Vagina (tissue), 2 donors: Measurements from ENCODE around the gene GRIK2. TPM values are rescaled to one million over a fixed set of nuclear protein-coding genes. Genes with fewer than 3 reads are reported as not detected.

Experiments used
- DNase-seq, 2 donors: peaks; one replicate each; pipeline ENCODE4 v3.0.0-alpha.2; 2017; ENCODE audit errors: extremely low spot score in 2 of 2
- H3K27ac ChIP-seq: fragments of 200-600 bp; sonication (generic); one replicate; pipeline ENCODE4 v1.5.1; 2019
- H3K27me3 ChIP-seq: fragments of 200-600 bp; sonication (generic); one replicate; pipeline ENCODE4 v1.5.1; 2019
- H3K36me3 ChIP-seq, 2 donors: fragments of 200-600 bp; sonication (generic); one replicate each; pipeline ENCODE4 v1.5.1; 2017 to 2019
- H3K4me1 ChIP-seq: fragments of 200-600 bp; sonication (generic); one replicate; pipeline ENCODE4 v1.5.1; 2019
- H3K4me3 ChIP-seq, 2 donors: fragments of 200-600 bp; sonication (generic); 1 replicate in 1 of 2; 2 replicates in 1 of 2; pipeline ENCODE4 v1.5.1; 2016 to 2019
- H3K9me3 ChIP-seq: fragments of 200-600 bp; sonication (generic); one replicate; pipeline ENCODE4 v1.5.1; 2019
- CTCF ChIP-seq, 3 experiments: fragments of 450-650 bp in 2 of 3; fragments of 200-600 bp in 1 of 3; sonication (generic) in 1 of 3; IDR thresholded peaks; one replicate each; pipeline ENCODE4 v1.5.1; 2017 to 2019; ENCODE audit warnings: antibody characterized with exemption in 3 of 3, mild to moderate bottlenecking in 2 of 3, moderate library complexity in 2 of 3
- POLR2A ChIP-seq, 2 donors: fragments of 450-650 bp; IDR thresholded peaks; one replicate each; pipeline ENCODE4 v1.6.1; 2017; ENCODE audit warnings: antibody characterized with exemption in 2 of 2, mild to moderate bottlenecking in 2 of 2, moderate library complexity in 2 of 2
- POLR2AphosphoS5 ChIP-seq, 2 donors: sonication (generic); formaldehyde crosslinking; IDR thresholded peaks; one replicate each; pipeline ENCODE4 v1.9.0; 2017; ENCODE audit warnings: antibody characterized with exemption in 2 of 2, mild to moderate bottlenecking in 2 of 2, low read depth in 1 of 2; ENCODE audit not compliant: insufficient read depth in 1 of 2
- intact Hi-C: fragments of 100-400 bp; cut with DNase I; formaldehyde crosslinking; loops from one replicate; pipeline ENCODE4 v1.15.1; 2023
- total RNA-seq: library from RNA; depleted of rRNA; stranded (reverse); fragments of >200 nt; gene quantifications from one replicate; pipeline ENCODE4 v1.2.3, GENCODE V29; 2016

The GRIK2 gene
- total RNA-seq, 1 donor from 2014 or later, result 8.8 TPM

GRCh38 chr6:101400326-101401135, 7.0 kb downstream of the GRIK2 start:
- no peak overlapping the region for H3K4me3 ChIP-seq
- H3K27me3 ChIP-seq, result no peaks in the 10 kb centered on the region
- TF ChIP-seq POLR2AphosphoS5 (IDR thresholded peaks at IDR 0.05; ENCODE audit: insufficient read depth in 1 of 2, low read depth in 1 of 2) (no peak), POLR2A (IDR thresholded peaks at IDR 0.05) (no peak), CTCF (IDR thresholded peaks at IDR 0.05) (no peak)
- H3K4me1 ChIP-seq, result no peaks in the 10 kb centered on the region
- DNase-seq, result no peak
- no peaks in the 10 kb centered on the region for H3K9me3 ChIP-seq
- no peaks in the 10 kb centered on the region for H3K36me3 ChIP-seq
- intact Hi-C loops, result no loop called here
- H3K27ac ChIP-seq, result no peak overlapping the region

- TF ChIP-seq POLR2AphosphoS5 (IDR thresholded peaks at IDR 0.05; ENCODE audit: insufficient read depth in 1 of 2, low read depth in 1 of 2) (no peak), POLR2A (IDR thresholded peaks at IDR 0.05) (no peak), CTCF (IDR thresholded peaks at IDR 0.05) (no peak)
- H3K27me3 ChIP-seq, result no peaks in the 10 kb centered on the region
- no peak overlapping the region for H3K4me3 ChIP-seq
- no peaks in the 10 kb centered on the region for H3K4me1 ChIP-seq
- DNase-seq, result no peak
- intact Hi-C loops, result no loop called here
- no peaks in the 10 kb centered on the region for H3K36me3 ChIP-seq
- H3K9me3 ChIP-seq, result no peaks in the 10 kb centered on the region
- no peak overlapping the region for H3K27ac ChIP-seq
Observed at GRCh38 chr6:101401171-101401570, 7.7 kb downstream of the GRIK2 start.

- Histone ChIP-seq H3K27me3 (no peaks in the 10 kb centered on the region), H3K9me3 (no peaks in the 10 kb centered on the region), H3K4me1 (no peaks in the 10 kb centered on the region), H3K4me3 (peak overlapping the region in 1 of 2 donors; percentile 19), H3K27ac (no peak overlapping the region), H3K36me3 (no peaks in the 10 kb centered on the region)
- no peak for DNase-seq
- intact Hi-C loops, result no loop called here
- TF ChIP-seq CTCF (IDR thresholded peaks at IDR 0.05) (no peak), POLR2A (IDR thresholded peaks at IDR 0.05) (no peak), POLR2AphosphoS5 (IDR thresholded peaks at IDR 0.05; ENCODE audit: insufficient read depth in 1 of 2, low read depth in 1 of 2) (no peak)
Observed at GRCh38 chr6:101401792-101402621, 8.5 kb downstream of the GRIK2 start.

GRCh38 chr6:101402622-101403031, 9.1 kb downstream of the GRIK2 start:
- no peak overlapping the region for H3K27ac ChIP-seq
- no peaks in the 10 kb centered on the region for H3K4me1 ChIP-seq
- intact Hi-C loops, result no loop called here
- no peak for DNase-seq
- H3K36me3 ChIP-seq, result no peaks in the 10 kb centered on the region
- TF ChIP-seq POLR2A (IDR thresholded peaks at IDR 0.05) (no peak), CTCF (IDR thresholded peaks at IDR 0.05) (no peak), POLR2AphosphoS5 (IDR thresholded peaks at IDR 0.05; ENCODE audit: insufficient read depth in 1 of 2, low read depth in 1 of 2) (no peak)
- no peaks in the 10 kb centered on the region for H3K27me3 ChIP-seq
- H3K9me3 ChIP-seq, result no peaks in the 10 kb centered on the region
- H3K4me3 ChIP-seq, result peak overlapping the region in 1 of 2 donors; percentile 19
